HepG2 (cell line): ENCODE measurements around the gene YKT6. TPM values are rescaled to one million over a fixed set of nuclear protein-coding genes. Genes with fewer than 3 reads are reported as not detected.

ENCODE experiments used
- ARID4A ChIP-seq: sonication (generic); formaldehyde crosslinking; IDR thresholded peaks from 2 replicates; pipeline ENCODE4 v1.5.0; 2020; ENCODE audit warnings: mild to moderate bottlenecking, missing genetic modification reagents, borderline replicate concordance
- BRCA1 ChIP-seq: sonication (generic); formaldehyde crosslinking; IDR thresholded peaks from 2 replicates; pipeline ENCODE4 v1.4.0; 2020; ENCODE audit warnings: missing genetic modification reagents
- CREM ChIP-seq, 2 experiments: sonication (generic) in 1 of 2; formaldehyde crosslinking in 1 of 2; IDR thresholded peaks; 2 replicates each; pipeline versions ENCODE4 v1.4.0 to v1.6.1; 2016 to 2020; ENCODE audit warnings: antibody characterized with exemption in 1 of 2, mild to moderate bottlenecking in 1 of 2, missing genetic modification reagents in 1 of 2
- ELK4 ChIP-seq: sonication (generic); formaldehyde crosslinking; IDR thresholded peaks from 2 replicates; pipeline ENCODE4 v1.9.0; 2021; ENCODE audit warnings: missing genetic modification reagents, borderline replicate concordance
- GABPA ChIP-seq, 2 experiments: IDR thresholded peaks; 2 replicates each; pipeline ENCODE4 v1.6.1; 2011 to 2016; ENCODE audit warnings: low read depth in 2 of 2, low read length in 1 of 2, missing biosample characterization in 1 of 2, missing genetic modification characterization in 1 of 2
- HOXA3 ChIP-seq: sonication (generic); formaldehyde crosslinking; IDR thresholded peaks from 2 replicates; pipeline ENCODE4 v1.5.0; 2020; ENCODE audit warnings: missing genetic modification reagents
- KMT2B ChIP-seq: IDR thresholded peaks from 2 replicates; pipeline ENCODE4 v1.6.1; 2016; ENCODE audit warnings: missing genetic modification reagents, missing compliant biosample characterization
- NCOA5 ChIP-seq: sonication (generic); formaldehyde crosslinking; IDR thresholded peaks from 2 replicates; pipeline ENCODE4 v1.4.0; 2020; ENCODE audit warnings: missing genetic modification reagents
- NFYC ChIP-seq: IDR thresholded peaks from 2 replicates; pipeline ENCODE4 v1.6.1; 2016; ENCODE audit warnings: missing genetic modification reagents, missing compliant biosample characterization
- PBX2 ChIP-seq: IDR thresholded peaks from 2 replicates; pipeline ENCODE4 v1.6.1; 2016; ENCODE audit warnings: control low read depth
- SRF ChIP-seq: IDR thresholded peaks from 2 replicates; pipeline ENCODE4 v1.6.1; 2011; ENCODE audit warnings: mild to moderate bottlenecking, low read depth, low read length, moderate library complexity
- TSC22D2 ChIP-seq: sonication (generic); formaldehyde crosslinking; IDR thresholded peaks from 2 replicates; pipeline ENCODE4 v1.5.1; 2020; ENCODE audit warnings: missing genetic modification reagents, mild to moderate bottlenecking, borderline replicate concordance
- YEATS2 ChIP-seq: sonication (generic); formaldehyde crosslinking; IDR thresholded peaks from 2 replicates; pipeline ENCODE4 v1.4.0; 2020; ENCODE audit warnings: missing genetic modification reagents, borderline replicate concordance
- ZBTB14 ChIP-seq: sonication (generic); formaldehyde crosslinking; IDR thresholded peaks from 2 replicates; pipeline ENCODE4 v1.4.0; 2020; ENCODE audit warnings: missing genetic modification reagents
- ZBTB4 ChIP-seq: sonication (generic); formaldehyde crosslinking; IDR thresholded peaks from 2 replicates; pipeline ENCODE4 v1.4.0; 2020; ENCODE audit warnings: missing genetic modification reagents, mild to moderate bottlenecking, borderline replicate concordance
- ZNF510 ChIP-seq: sonication (generic); formaldehyde crosslinking; IDR thresholded peaks from 2 replicates; pipeline ENCODE4 v1.4.0; 2020; ENCODE audit warnings: low read depth, mild to moderate bottlenecking, missing genetic modification reagents
- ZNF570 ChIP-seq: sonication (generic); formaldehyde crosslinking; IDR thresholded peaks from 2 replicates; pipeline ENCODE4 v1.4.0; 2020; ENCODE audit warnings: mild to moderate bottlenecking, missing genetic modification reagents, borderline replicate concordance
- ZNF879 ChIP-seq: sonication (generic); formaldehyde crosslinking; IDR thresholded peaks from 2 replicates; pipeline ENCODE4 v1.8.1; 2023; ENCODE audit warnings: missing genetic modification reagents
- polyA plus RNA-seq, 8 experiments: library from polyadenylated mRNA; depleted of rRNA in 3 of 8; stranded (reverse) in 7 of 8; unstranded in 1 of 8; fragments of >200 nt; fragmentation: Illumina TruSeq in 4 of 8; extraction: Trizol in 4 of 8; gene quantifications; 2 replicates each; pipeline versions ENCODE4 v1.2.1 to v1.2.3, GENCODE V29; 2011 to 2016; ENCODE audit warnings: low read depth in 4 of 8, missing spikeins in 1 of 8, mixed read lengths in 1 of 8; ENCODE audit not compliant: insufficient read depth in 1 of 8
- total RNA-seq, 5 experiments: library from RNA; depleted of rRNA; stranded (reverse); fragments of >200 nt; fragmentation: Illumina TruSeq; extraction: Trizol; gene quantifications; 2 replicates each; pipeline ENCODE4 v1.2.3, GENCODE V29; 2016; ENCODE audit warnings: low read depth in 1 of 5

YKT6 gene
- total and polyA plus RNA-seq, 2 of the 13 experiments (the other 11 are each of a cell fraction or from before 2014, with no cell fraction given): 52.2 to 60.3 TPM

- TF ChIP-seq ZBTB4 (CRISPR knock-in tag): peak; percentile 85; the same call in 1 of the 2 replicates
- TF ChIP-seq NFYC (CRISPR knock-in tag): 0 out of 2 replicates have a peak, but pooled peaks have one; percentile 22
- TF ChIP-seq YEATS2 (CRISPR knock-in tag): peak; percentile 45; the same call in 1 of the 2 replicates
- no peak for TF ChIP-seq CREM (IDR thresholded peaks at IDR 0.05)
- no peak for TF ChIP-seq CREM (CRISPR knock-in tag; IDR thresholded peaks at IDR 0.05)
- TF ChIP-seq NCOA5 (CRISPR knock-in tag): no peak
- no peak; the same call in 1 of the 2 replicates for TF ChIP-seq ELK4 (CRISPR knock-in tag)
- TF ChIP-seq ZBTB14 (CRISPR knock-in tag): peak; percentile 54
- peak; percentile 55; the same call in 1 of the 2 replicates for TF ChIP-seq ARID4A (CRISPR knock-in tag)
- TF ChIP-seq BRCA1 (CRISPR knock-in tag): no peak
- 0 out of 2 replicates have a peak, but pooled peaks have one; percentile 29 for TF ChIP-seq KMT2B
- TF ChIP-seq SRF: no peak
- peak; percentile 65; the same call in 1 of the 2 replicates for TF ChIP-seq HOXA3
- 0 out of 2 replicates have a peak, but pooled peaks have one; percentile 85 for TF ChIP-seq ZNF570 (CRISPR knock-in tag)
- peak; percentile 95 for TF ChIP-seq ZNF510 (CRISPR knock-in tag)
- TF ChIP-seq PBX2: no peak
- TF ChIP-seq ZNF879 (CRISPR knock-in tag): no peak; the same call in 1 of the 2 replicates
- TF ChIP-seq TSC22D2: 0 out of 2 replicates have a peak, but pooled peaks have one; percentile 55
- no peak for TF ChIP-seq GABPA (IDR thresholded peaks at IDR 0.05; ENCODE audit: low read depth, low read length)
- no peak for TF ChIP-seq GABPA (CRISPR knock-in tag; IDR thresholded peaks at IDR 0.05; ENCODE audit: low read depth)
Measured at GRCh38 chr7:44221231-44221791, 20.5 kb downstream of the YKT6 start (continued).
